GM19467 (cell line): ENCODE data around the gene PARVA.

Experiments used
- ATAC-seq: cut with Tn5 transposase; IDR thresholded peaks from one replicate; pipeline ENCODE4 v1.9.1; 2021; ENCODE audit warnings: mild to moderate bottlenecking, moderate library complexity; ENCODE audit not compliant: unreplicated experiment

PARVA gene

DNA sequence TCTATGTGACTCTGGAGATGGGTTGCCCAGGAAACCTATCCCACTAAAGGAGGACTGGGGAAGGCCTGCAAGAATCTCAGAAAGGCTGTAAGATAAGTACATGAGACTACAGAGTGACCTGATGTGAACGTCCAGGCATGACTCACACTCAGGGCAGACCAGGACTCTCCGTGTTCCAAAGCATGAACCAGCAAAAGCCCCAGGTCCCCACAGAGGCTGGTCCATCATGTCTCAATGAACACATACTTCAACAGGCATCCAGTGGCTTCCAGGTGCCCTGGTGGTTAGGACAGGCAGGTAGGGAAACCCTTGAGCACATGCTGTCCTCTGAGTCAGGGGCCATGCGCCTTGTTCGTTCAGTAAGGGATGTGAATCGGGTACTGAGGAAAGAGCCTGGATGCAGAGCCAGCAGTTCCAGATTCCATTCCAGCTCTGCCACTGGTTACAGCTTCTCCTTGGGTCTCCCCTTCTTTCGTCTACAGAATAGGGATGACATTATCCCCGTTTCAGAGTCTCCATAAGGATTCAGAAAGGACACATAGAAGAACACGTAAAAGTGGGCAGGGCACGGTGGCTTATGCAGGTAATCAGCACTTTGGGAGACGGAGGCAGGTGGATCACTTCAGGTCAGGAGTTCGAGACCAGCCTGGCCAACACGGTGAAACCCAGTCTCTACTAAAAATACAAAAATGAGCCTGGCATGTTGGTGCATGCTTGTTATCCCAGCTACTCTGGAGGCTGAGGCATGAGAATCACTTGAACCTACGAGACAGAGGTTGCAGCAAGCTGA, 167.8 kb downstream of the PARVA start:
- ATAC-seq = no peak

- ATAC-seq = no peak
Observed at GRCh38 chr11:12546122-12546521, 168.8 kb downstream of the PARVA start.

GRCh38 chr11:12546660-12547059, 169.3 kb downstream of the PARVA start:
- no peak for ATAC-seq

DNA sequence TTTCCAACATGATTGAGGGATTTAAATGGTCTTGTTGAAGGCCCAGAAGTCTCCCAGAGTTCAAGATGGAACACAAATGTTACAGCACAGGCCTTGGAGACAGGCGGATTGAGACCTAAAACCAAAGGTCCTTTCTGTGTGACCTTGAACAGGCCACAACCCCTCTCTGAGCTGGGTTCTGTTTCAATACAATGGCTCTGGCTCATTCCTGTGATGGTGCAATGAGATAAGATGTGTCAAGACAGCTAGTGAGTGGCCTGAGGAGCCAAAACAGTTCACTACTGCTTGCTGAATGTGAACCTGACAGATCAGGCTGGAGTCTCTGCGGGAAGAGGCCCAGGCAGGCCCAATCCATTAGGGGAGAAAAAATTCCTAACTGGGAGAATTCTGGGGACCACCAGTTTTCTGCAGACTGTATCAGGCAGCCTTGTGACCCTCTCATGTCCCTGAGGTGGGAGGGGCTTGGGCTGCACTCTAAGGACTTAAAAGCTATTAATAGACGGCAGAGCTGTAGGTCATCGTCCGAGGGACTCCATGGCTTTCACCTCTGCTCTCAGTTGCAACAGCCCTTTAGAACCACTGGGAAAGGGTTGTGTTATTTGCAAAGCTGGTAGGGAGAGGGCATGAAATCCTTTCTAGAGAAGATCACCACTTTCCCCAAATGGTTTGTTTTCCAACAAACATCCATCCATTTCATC, 170.7 kb downstream of the PARVA start:
- no peak for ATAC-seq

GRCh38 chr11:12552692-12553091, 175.3 kb downstream of the PARVA start:
- no peak for ATAC-seq

GRCh38 chr11:12554122-12554521, 176.8 kb downstream of the PARVA start:
- ATAC-seq = no peak

DNA sequence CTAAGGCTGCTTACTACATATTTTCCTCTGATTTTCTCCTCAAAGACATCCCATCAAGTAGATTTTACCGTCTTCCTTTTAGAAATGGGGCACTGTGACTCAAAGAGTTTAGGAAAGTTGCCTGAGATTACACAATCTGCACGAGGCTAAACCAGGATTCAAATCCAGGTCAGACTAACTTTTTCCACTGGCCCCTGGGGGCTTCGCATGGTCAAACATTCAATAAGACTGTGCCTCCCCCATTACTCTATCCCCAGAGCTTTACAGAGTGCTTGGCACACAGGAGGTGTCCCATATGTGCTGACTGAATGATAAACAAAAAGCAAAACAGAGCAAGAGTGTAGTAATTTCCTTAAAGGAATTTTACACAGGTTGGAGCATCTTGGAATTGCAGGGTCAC, 178.8 kb downstream of the PARVA start:
- no peak for ATAC-seq

DNA sequence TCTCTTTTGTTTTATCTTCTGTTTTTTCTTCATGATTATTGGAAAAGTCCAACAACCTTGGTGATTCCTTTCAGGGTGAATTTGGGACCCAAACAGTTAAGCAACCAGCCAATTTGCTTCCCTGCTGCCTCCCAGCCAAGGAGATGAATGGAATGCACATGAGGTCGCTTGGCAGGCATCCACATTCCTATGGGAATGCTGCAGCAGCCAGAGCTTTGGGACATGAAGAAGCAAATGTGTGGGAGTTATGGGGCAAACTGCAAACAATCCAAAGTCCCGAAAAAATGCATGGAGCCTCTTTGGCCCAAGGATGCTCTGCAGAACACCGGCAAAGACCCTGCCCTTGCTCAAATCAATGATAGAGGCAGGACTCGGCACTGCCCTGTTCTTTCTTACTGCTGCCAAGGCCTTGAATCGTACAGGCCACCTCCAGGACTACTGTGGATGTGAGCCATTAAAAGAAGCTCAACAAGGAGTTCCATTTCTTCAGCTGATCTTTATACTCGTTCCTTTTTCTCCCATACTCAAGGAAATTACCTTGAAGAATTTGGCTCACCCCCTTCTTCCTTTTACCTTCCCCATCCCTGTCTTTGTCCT, 179.5 kb downstream of the PARVA start:
- ATAC-seq = no peak

DNA sequence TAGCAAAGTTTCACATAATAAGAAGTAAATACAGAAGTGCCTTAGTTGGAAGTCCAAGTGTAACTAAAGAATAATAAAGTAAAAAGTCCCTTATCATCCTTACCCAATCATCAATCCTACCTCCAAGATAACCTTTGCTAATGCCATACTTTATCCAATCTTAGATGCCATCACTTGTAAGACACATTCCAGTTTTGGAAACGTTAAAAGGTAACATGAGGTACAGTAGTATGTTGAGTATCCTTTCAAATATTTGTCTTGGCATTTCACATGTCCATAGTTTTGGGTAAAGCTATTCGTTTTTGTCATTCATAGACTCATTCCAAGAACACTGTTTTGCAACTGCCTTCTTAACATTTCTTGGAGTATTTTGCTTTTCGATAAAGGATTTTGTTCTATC, 181.6 kb downstream of the PARVA start:
- ATAC-seq = no peak

DNA sequence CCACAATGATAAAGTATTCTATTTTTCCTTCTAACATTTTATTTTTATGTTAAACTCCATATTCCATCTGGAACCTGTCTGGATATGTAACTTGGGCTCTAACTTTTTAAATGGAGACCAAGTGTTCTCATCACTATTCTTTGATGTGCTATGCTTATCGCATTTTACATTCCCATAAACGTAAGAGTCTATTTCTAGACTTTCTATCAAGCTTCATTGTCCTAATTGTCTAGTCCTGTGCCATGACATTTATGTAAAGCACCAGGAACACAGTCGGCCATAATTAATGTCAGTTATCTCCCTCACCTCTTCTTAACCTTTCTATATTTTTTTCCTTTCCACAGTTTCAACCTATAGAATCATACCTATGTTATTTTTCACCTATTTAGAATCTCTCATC, 183.0 kb downstream of the PARVA start:
- no peak for ATAC-seq

DNA sequence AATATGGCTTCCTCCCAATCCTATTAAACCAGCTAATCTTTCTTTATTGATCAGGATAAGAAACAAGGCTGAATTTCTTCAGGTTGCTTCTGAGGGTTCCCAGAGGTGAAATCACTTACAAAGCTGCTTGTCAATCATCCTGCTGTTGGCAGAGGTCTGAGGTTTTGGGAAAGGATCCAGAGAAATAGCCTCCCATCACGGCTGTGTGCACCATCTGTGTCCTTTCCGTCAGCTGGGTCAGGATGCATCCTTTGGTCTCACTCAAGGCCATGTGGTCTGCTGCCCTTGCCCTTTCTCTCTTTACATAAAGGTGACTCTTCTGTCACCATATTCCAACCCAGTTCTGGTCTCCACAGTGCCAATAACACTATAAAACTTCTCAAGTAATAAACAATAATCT, 183.5 kb downstream of the PARVA start:
- ATAC-seq = no peak

DNA sequence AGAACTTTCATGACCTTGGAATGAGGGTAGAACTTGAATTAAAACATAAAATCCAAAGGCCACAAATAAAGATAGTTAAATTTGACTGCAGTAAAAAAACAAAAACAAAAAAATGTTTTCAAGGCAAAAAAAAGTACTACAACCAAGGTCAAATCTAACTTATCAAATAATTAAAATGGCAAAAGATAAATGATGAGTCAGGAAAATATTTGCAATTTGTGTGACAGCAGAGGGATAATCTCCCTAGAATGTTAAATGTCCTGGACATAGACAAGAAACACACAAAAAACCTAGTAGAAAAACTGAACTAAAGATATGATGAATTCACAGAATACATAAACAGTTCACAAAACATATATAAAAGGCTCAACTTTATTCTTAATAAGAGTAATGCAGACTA, 186.6 kb downstream of the PARVA start:
- ATAC-seq = no peak

DNA sequence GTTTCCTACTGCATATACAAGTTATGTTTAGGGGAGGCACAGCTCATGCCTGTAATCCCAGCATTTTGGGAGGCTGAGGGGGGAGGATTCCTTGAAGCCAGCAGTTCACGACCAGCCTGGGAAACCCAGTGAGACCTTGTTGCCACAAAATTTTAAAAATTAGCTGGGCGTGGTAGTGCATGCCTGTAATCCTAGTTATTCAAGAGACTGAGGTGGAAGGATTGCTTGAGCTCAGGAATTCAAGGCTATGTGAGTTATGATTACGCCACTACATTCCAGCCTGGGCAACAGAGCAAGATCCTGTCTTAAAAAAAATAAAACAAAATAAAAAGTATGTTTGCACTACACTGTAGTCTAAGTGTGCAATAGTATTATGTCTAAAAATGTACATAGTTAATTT, 188.0 kb downstream of the PARVA start:
- ATAC-seq = no peak

GRCh38 chr11:12567746-12568460, 190.5 kb downstream of the PARVA start:
- ATAC-seq = no peak

GRCh38 chr11:12569499-12570425, 192.4 kb downstream of the PARVA start:
- ATAC-seq = no peak

- ATAC-seq = no peak
Observed at GRCh38 chr11:12573707-12574485, 196.5 kb downstream of the PARVA start.

GRCh38 chr11:12577725-12578644, 200.6 kb downstream of the PARVA start:
- no peak for ATAC-seq

DNA sequence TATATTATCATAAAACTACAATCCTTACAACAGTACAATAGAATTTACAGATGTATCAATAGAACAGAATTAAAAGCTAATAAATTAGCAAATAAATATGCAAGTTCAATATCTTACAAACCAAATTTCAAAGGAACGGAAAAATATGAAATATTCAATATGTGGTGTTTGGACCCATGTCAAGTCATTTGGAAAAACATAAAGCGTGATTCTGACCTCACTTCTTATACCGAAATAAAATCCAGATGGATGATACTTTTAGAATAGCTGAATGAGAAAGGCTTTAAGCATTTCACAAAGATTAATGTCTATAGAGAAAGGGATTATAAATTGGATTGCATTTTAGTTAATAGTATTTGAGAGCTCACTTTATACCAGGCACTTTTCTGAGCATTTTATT, 204.0 kb downstream of the PARVA start:
- ATAC-seq = no peak

DNA sequence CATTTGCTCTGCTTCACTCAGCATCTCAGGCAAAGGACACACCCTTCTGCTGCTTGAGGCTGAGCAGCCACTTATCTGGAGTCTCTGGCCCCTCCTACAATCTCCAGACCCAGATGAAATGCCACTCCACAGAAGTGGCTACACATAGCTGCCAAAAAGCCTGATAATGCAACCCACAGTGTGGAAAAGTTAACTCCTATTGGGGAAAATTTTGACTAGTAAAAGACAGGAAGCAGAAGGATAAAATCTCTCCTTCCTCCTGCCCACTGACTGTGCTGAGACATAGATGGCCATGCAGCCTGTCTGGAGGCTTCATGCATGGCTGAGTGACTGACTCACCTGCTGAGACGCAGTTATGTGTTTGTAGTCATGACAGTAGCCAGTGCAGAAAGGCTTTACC, 204.6 kb downstream of the PARVA start:
- no peak for ATAC-seq
